Measurements from ENCODE around the gene AQP6.

AQP6 gene

DNA sequence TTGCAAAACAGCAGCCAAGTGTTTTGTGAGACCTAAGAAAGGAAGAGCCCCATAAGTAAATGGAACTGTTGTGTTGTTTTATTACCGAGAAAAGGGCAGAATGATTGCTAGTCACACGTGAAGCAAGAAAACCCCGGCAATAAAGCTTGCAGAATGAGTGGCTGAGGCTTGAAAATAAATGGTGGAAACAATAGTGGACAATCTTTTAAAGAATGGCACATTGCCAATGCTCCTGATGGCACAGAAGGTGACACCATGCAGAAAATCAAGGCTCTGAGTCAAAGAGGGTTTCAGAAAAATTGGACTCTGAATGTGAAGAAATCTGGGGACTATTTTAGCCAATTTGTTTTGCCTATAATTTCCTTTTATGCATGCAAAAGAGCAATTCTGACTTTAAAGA, 26.2 kb upstream of the AQP6 start:
- Histone ChIP-seq H3K27ac (no peak overlapping the region), H3K79me2 (ENCODE audit: insufficient read depth, low read depth) (no peaks in the 10 kb centered on the region), H3K4me2 (no peak overlapping the region), H2AFZ (ENCODE audit: low read depth) (no peak overlapping the region), H3K4me1 (ENCODE audit: low read depth, poor library complexity, severe bottlenecking) (peaks cover 4% of the 10 kb centered on the region), H3K36me3 (ENCODE audit: insufficient read depth) (no peaks in the 10 kb centered on the region), H3K27me3 (ENCODE audit: insufficient read depth, low read depth) (no peaks in the 10 kb centered on the region), H3K4me3 (IDR thresholded peaks at IDR 0.05; ENCODE audit: insufficient read depth, low read depth, low read length) (no peak overlapping the region), H3K9ac (no peak overlapping the region), H4K20me1 (ENCODE audit: insufficient read depth) (no peaks in the 10 kb centered on the region)
- no peak for TF ChIP-seq CTCF (conservative IDR thresholded peaks at IDR 0.05; ENCODE audit: low read depth, low read length)

GRCh38 chr12:49947593-49948226, 25.0 kb upstream of the AQP6 start:
- no peak overlapping the region for H3K4me3 ChIP-seq (IDR thresholded peaks at IDR 0.05; ENCODE audit: insufficient read depth, low read depth, low read length)
- no peaks in the 10 kb centered on the region for H3K79me2 ChIP-seq (ENCODE audit: insufficient read depth, low read depth)
- H3K27ac ChIP-seq, result no peak overlapping the region
- H3K36me3 ChIP-seq (ENCODE audit: insufficient read depth), result no peaks in the 10 kb centered on the region
- no peak overlapping the region for H3K9ac ChIP-seq
- H2AFZ ChIP-seq (ENCODE audit: low read depth), result no peak overlapping the region
- no peak for TF ChIP-seq CTCF (conservative IDR thresholded peaks at IDR 0.05; ENCODE audit: low read depth, low read length)
- no peaks in the 10 kb centered on the region for H4K20me1 ChIP-seq (ENCODE audit: insufficient read depth)
- H3K4me2 ChIP-seq, result no peak overlapping the region
- no peaks in the 10 kb centered on the region for H3K27me3 ChIP-seq (ENCODE audit: insufficient read depth, low read depth)
- H3K4me1 ChIP-seq (ENCODE audit: low read depth, poor library complexity, severe bottlenecking), result peaks cover 4% of the 10 kb centered on the region

GRCh38 chr12:49948866-49949845, 23.6 kb upstream of the AQP6 start:
- peaks cover 4% of the 10 kb centered on the region for H3K4me1 ChIP-seq (ENCODE audit: low read depth, poor library complexity, severe bottlenecking)
- no peak overlapping the region for H2AFZ ChIP-seq (ENCODE audit: low read depth)
- no peaks in the 10 kb centered on the region for H3K36me3 ChIP-seq (ENCODE audit: insufficient read depth)
- H3K9ac ChIP-seq, result no peak overlapping the region
- no peaks in the 10 kb centered on the region for H3K79me2 ChIP-seq (ENCODE audit: insufficient read depth, low read depth)
- H4K20me1 ChIP-seq (ENCODE audit: insufficient read depth), result no peaks in the 10 kb centered on the region
- H3K4me3 ChIP-seq (IDR thresholded peaks at IDR 0.05; ENCODE audit: insufficient read depth, low read depth, low read length), result no peak overlapping the region
- no peak overlapping the region for H3K27ac ChIP-seq
- H3K27me3 ChIP-seq (ENCODE audit: insufficient read depth, low read depth), result no peaks in the 10 kb centered on the region
- TF ChIP-seq CTCF (conservative IDR thresholded peaks at IDR 0.05; ENCODE audit: low read depth, low read length), result no peak
- no peak overlapping the region for H3K4me2 ChIP-seq

- Histone ChIP-seq H3K4me2 (no peak overlapping the region), H2AFZ (ENCODE audit: low read depth) (no peak overlapping the region), H3K27me3 (ENCODE audit: insufficient read depth, low read depth) (no peaks in the 10 kb centered on the region), H3K4me3 (IDR thresholded peaks at IDR 0.05; ENCODE audit: insufficient read depth, low read depth, low read length) (no peak overlapping the region), H4K20me1 (ENCODE audit: insufficient read depth) (no peaks in the 10 kb centered on the region), H3K27ac (no peak overlapping the region), H3K4me1 (ENCODE audit: low read depth, poor library complexity, severe bottlenecking) (peaks cover 4% of the 10 kb centered on the region), H3K9ac (no peak overlapping the region), H3K36me3 (ENCODE audit: insufficient read depth) (no peaks in the 10 kb centered on the region), H3K79me2 (ENCODE audit: insufficient read depth, low read depth) (no peaks in the 10 kb centered on the region)
- TF ChIP-seq CTCF (conservative IDR thresholded peaks at IDR 0.05; ENCODE audit: low read depth, low read length), result no peak
Measured at GRCh38 chr12:49949866-49950265, 22.9 kb upstream of the AQP6 start.
